CD4-positive, CD25-positive, alpha-beta regulatory T cell (primary cell): ENCODE measurements around the gene JSRP1. TPM values are rescaled to one million over a fixed set of nuclear protein-coding genes. Genes with fewer than 3 reads are reported as not detected.
A peak's percentile ranks its signal among the peaks of the same experiment; 100 is the strongest.

Experiments
- ATAC-seq, 2 donors: fragments of 150-1000 bp; cut with Tn5 transposase; one replicate each; pipeline ENCODE4 v1.10.0; 2021; ENCODE audit warnings: low read depth in 2 of 2, moderate number of reproducible peaks in 2 of 2, moderate library complexity in 1 of 2
- DNase-seq, 3 donors: peaks; one replicate each; pipeline versions ENCODE4 v3.0.0 to v3.0.0-alpha.2; 2012 to 2022; ENCODE audit warnings: mixed read lengths in 1 of 3
- H3K27ac ChIP-seq: one replicate; pipeline ENCODE4 v1.7.0; 2013; ENCODE audit warnings: mild to moderate bottlenecking, low read length; ENCODE audit not compliant: insufficient read depth, poor library complexity, severe bottlenecking
- H3K27me3 ChIP-seq: one replicate; pipeline ENCODE4 v1.7.0; 2013; ENCODE audit warnings: low read length; ENCODE audit not compliant: control insufficient read depth, insufficient read depth
- H3K36me3 ChIP-seq: one replicate; pipeline ENCODE4 v1.7.0; 2013; ENCODE audit warnings: mild to moderate bottlenecking, low read length, moderate library complexity; ENCODE audit not compliant: control insufficient read depth, insufficient read depth
- H3K4me1 ChIP-seq: 2 replicates; pipeline ENCODE4 v1.7.0; 2013; ENCODE audit warnings: mild to moderate bottlenecking, low read length; ENCODE audit not compliant: insufficient read depth, control insufficient read depth, poor library complexity, severe bottlenecking
- H3K4me3 ChIP-seq: one replicate; pipeline ENCODE4 v1.7.0; 2013; ENCODE audit warnings: low read depth, mild to moderate bottlenecking, low read length, moderate library complexity
- H3K9me3 ChIP-seq, 2 experiments: 1 replicate in 1 of 2; 2 replicates in 1 of 2; pipeline ENCODE4 v1.7.0; 2013; ENCODE audit warnings: low read length in 2 of 2, mild to moderate bottlenecking in 1 of 2, moderate library complexity in 1 of 2; ENCODE audit not compliant: control insufficient read depth in 2 of 2
- H3K27ac Mint-ChIP-seq, 3 donors: one replicate each; pipeline ENCODE4 v1.8.0; 2020 to 2022; ENCODE audit warnings: mild to moderate bottlenecking in 3 of 3, mixed read lengths in 3 of 3, moderate library complexity in 2 of 3
- H3K27me3 Mint-ChIP-seq: one replicate; pipeline ENCODE4 v1.8.0; 2022; ENCODE audit warnings: mild to moderate bottlenecking, mixed read lengths
- H3K36me3 Mint-ChIP-seq: one replicate; pipeline ENCODE4 v1.8.0; 2020; ENCODE audit warnings: mixed read lengths
- H3K4me1 Mint-ChIP-seq, 4 donors: one replicate each; pipeline ENCODE4 v1.8.0; 2020 to 2022; ENCODE audit warnings: mixed read lengths in 4 of 4, mild to moderate bottlenecking in 1 of 4
- H3K4me3 Mint-ChIP-seq, 4 donors: one replicate each; pipeline ENCODE4 v1.8.0; 2020 to 2022; ENCODE audit warnings: mild to moderate bottlenecking in 4 of 4, mixed read lengths in 4 of 4, moderate library complexity in 3 of 4
- H3K9me3 Mint-ChIP-seq, 7 donors: one replicate each; pipeline ENCODE4 v1.8.0; 2020 to 2022; ENCODE audit warnings: mixed read lengths in 7 of 7, mild to moderate bottlenecking in 3 of 7, moderate library complexity in 2 of 7
- polyA plus RNA-seq, 4 donors: library from polyadenylated mRNA; unstranded; fragments of 300-500 nt; fragmentation: Illumina TruSeq; gene quantifications; one replicate each; pipeline ENCODE4 v1.2.3, GENCODE V29; 2021
- total RNA-seq: library from RNA; stranded (reverse); gene quantifications from one replicate; pipeline ENCODE4 v1.2.3, GENCODE V29; 2022

JSRP1 gene
- total and polyA plus RNA-seq, 5 donors from 2014 or later = 0.89 to 2.4 (median 1.6) TPM

DNA sequence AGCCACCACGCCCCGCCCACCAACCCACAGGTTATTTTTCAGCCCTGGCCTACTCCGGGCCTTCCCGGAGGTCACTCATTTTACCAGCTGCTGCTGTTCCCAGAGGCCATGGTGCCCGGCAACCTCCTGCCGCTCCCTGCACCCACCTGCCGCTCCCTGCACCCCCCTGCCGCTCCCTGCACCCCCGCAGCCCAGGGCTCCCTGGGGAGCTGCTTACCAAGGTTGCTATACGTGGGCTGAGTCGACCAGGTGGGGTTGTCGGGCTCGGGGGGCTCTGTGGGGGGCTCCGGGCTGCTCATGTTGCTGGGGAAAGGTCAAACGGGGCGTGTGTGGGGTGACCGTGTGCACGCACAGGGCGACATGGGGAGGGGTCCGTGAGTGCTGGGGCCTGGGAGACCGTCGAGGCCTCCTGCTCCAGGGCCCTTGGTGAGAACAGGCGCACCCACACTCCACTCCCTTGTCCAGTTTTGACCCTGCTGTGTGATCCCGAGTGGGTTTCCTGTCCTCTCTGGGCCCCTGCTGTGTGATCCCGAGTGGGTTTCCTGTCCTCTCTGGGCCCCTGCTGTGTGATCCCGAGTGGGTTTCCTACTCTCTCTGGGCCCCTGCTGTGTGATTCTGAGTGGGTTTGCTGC is 24.5 kb upstream of the JSRP1 start:
- Mint-ChIP-seq H3K27ac (no peak overlapping the region), H3K27me3 (no peaks in the 10 kb centered on the region), H3K4me1 (peaks cover 0 to 25% (median 3%) of the 10 kb centered on the region in 4 donors), H3K9me3 (peaks cover 0 to 1% (median 0%) of the 10 kb centered on the region in 7 donors), H3K36me3 (peaks cover 4% of the 10 kb centered on the region), H3K4me3 (no peak overlapping the region)
- no peaks in the 10 kb centered on the region for H3K27me3 ChIP-seq
- ATAC-seq (no peak), DNase-seq (no peak)
- H3K9me3 ChIP-seq = no peaks in the 10 kb centered on the region
- no peak overlapping the region for H3K4me3 ChIP-seq
- peaks cover 16% of the 10 kb centered on the region for H3K4me1 ChIP-seq
- H3K27ac ChIP-seq = no peak overlapping the region
- H3K36me3 ChIP-seq = no peaks in the 10 kb centered on the region

GRCh38 chr19:2278459-2279158 is 22.4 kb upstream of the JSRP1 start:
- DNase-seq (no peak), ATAC-seq (no peak)
- H3K27ac ChIP-seq = no peak overlapping the region
- no peaks in the 10 kb centered on the region for H3K27me3 ChIP-seq
- peak overlapping the region in 1 of 3 donors; percentile 56 for H3K27ac Mint-ChIP-seq
- H3K9me3 ChIP-seq = no peaks in the 10 kb centered on the region
- peaks cover 0 to 38% (median 10%) of the 10 kb centered on the region in 4 donors for H3K4me1 Mint-ChIP-seq
- peak overlapping the region in 2 of 4 donors; percentile 26 to 63 for H3K4me3 Mint-ChIP-seq
- H3K36me3 Mint-ChIP-seq = peaks cover 9% of the 10 kb centered on the region
- peaks cover 27% of the 10 kb centered on the region for H3K4me1 ChIP-seq
- peaks cover 0 to 1% (median 0%) of the 10 kb centered on the region in 7 donors for H3K9me3 Mint-ChIP-seq
- no peak overlapping the region for H3K4me3 ChIP-seq
- no peaks in the 10 kb centered on the region for H3K36me3 ChIP-seq
- peaks cover 7% of the 10 kb centered on the region for H3K27me3 Mint-ChIP-seq

- Histone ChIP-seq H3K27ac (no peak overlapping the region), H3K9me3 (no peaks in the 10 kb centered on the region), H3K4me1 (peaks cover 35% of the 10 kb centered on the region), H3K4me3 (no peak overlapping the region), H3K36me3 (no peaks in the 10 kb centered on the region), H3K27me3 (no peaks in the 10 kb centered on the region)
- H3K9me3 Mint-ChIP-seq = peaks cover 0 to 1% (median 0%) of the 10 kb centered on the region in 7 donors
- H3K27me3 Mint-ChIP-seq = peaks cover 7% of the 10 kb centered on the region
- H3K27ac Mint-ChIP-seq = peak overlapping the region; percentile 56 to 80 (median 72)
- peaks cover 14% of the 10 kb centered on the region for H3K36me3 Mint-ChIP-seq
- DNase-seq (no peak), ATAC-seq (no peak)
- H3K4me1 Mint-ChIP-seq = peaks cover 5 to 40% (median 14%) of the 10 kb centered on the region in 4 donors
- H3K4me3 Mint-ChIP-seq = peak overlapping the region in 2 of 4 donors; percentile 5 to 86
Measured at GRCh38 chr19:2277138-2277537, 20.9 kb upstream of the JSRP1 start.

DNA sequence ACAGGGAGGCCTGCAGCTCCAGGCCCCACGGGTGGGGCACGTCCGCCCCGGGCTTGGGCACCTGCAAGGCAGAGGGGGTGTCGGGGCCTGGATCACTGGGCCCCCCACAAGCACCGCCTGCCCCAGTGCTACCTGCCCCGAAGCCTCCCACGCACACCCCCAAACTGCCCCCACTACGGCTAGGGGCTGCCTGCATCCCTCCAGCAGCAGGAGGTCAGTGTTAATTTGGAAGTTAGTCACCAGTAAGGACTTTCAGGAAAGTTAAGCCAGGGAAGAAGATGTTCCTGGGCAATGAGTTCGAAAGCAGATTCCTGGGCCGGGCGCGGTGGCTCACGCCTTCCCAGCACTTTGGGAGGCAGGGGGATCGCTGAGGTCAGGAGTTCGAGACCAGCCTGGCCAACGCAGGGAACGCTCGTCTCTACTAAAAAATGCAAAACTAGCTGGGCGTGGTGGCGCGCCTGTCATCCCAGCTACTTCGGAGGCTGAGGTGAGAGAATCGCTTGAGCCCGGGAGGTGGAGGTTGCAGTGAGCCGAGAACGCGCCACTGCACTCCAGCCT is 20.3 kb upstream of the JSRP1 start:
- H3K4me3 Mint-ChIP-seq = peak overlapping the region in 1 of 4 donors; percentile 86
- peaks cover 17% of the 10 kb centered on the region for H3K36me3 Mint-ChIP-seq
- H3K27ac Mint-ChIP-seq = no peak overlapping the region
- peaks cover 7% of the 10 kb centered on the region for H3K27me3 Mint-ChIP-seq
- peaks cover 5 to 40% (median 18%) of the 10 kb centered on the region in 4 donors for H3K4me1 Mint-ChIP-seq
- Histone ChIP-seq H3K27me3 (no peaks in the 10 kb centered on the region), H3K27ac (no peak overlapping the region), H3K4me3 (no peak overlapping the region), H3K4me1 (peaks cover 35% of the 10 kb centered on the region), H3K36me3 (no peaks in the 10 kb centered on the region), H3K9me3 (no peaks in the 10 kb centered on the region)
- ATAC-seq (no peak), DNase-seq (no peak)
- H3K9me3 Mint-ChIP-seq = peaks cover 0 to 3% (median 0%) of the 10 kb centered on the region in 7 donors

DNA sequence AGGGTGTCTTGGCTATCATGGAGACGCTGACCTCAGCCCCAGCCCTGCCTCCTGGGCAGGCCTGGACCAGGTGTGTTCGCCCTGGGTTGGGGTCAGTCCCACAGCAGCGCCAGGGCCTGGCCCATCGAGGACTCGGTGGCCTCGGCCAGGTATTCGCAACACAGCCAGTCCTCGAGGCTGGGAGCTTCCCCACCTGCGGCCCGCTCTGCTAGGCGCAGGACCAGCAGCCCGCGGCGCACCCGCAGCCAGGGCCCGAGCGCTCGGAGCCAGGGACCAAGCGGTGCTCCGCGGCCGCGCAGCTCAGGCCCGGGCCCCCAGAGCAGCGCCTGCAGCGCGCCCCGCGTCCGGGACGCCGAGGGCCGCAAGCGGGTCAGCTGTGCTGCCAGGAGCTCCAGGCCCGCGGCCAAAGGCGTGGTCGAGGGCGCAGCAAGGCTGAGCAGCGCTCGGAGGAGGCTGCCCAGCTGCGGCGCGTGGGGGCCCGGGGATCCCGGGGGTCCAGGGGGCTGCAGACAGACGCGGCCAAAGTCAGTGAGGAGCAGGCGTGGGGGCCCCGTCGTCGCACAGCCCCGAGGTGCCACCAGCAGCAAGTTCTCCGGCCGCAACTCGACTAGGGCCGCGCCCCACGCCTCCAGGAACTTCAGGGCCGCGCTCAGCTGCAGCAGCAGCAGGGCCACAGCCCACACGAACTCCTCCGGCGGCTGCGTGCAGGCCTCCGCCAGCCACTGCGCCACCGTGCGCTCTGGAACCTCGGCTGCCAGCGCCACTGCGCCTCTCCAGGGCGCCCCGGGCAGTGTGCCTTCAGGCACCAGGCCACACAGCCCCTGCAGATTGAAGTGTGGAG is 19.6 kb upstream of the JSRP1 start:
- ATAC-seq = no peak
- Mint-ChIP-seq H3K4me3 (no peak overlapping the region), H3K4me1 (peaks cover 5 to 41% (median 20%) of the 10 kb centered on the region in 4 donors), H3K27ac (no peak overlapping the region), H3K9me3 (peaks cover 0 to 3% (median 0%) of the 10 kb centered on the region in 7 donors), H3K36me3 (peaks cover 20% of the 10 kb centered on the region), H3K27me3 (peaks cover 7% of the 10 kb centered on the region)
- DNase-seq = no peak
- Histone ChIP-seq H3K9me3 (no peaks in the 10 kb centered on the region), H3K27ac (no peak overlapping the region), H3K27me3 (no peaks in the 10 kb centered on the region), H3K36me3 (no peaks in the 10 kb centered on the region), H3K4me1 (peaks cover 38% of the 10 kb centered on the region), H3K4me3 (no peak overlapping the region)

DNA sequence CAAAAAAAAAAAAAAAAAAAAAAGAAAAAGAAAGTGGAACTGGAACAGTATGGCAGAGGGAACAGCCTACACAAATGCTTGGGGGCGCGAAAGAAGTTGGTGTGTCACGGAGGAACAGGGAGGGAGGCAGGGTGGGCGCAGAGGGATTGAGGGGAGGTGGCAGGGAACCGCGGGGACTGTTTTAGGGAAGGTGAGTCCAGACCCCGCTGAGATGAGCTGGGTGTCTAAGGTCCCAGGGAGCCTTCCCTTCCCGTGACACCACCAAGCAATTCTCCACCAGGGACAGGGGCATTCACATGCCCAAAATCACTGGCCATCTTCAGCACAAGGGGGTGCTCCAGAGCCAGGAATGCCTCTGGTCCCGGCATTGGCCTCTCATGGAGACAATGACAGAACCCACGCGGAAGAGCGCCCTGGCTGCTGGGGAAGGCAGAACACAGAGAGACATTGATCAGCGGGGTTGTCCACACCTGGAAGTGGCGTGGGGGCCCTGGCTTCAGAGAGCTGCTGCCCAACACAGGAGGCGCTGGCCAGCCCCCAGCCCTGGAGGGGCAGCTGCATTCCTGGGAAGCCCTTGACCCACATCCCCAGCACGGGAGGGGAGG is 18.8 kb upstream of the JSRP1 start:
- Histone ChIP-seq H3K9me3 (no peaks in the 10 kb centered on the region), H3K27me3 (no peaks in the 10 kb centered on the region), H3K36me3 (no peaks in the 10 kb centered on the region), H3K27ac (peak overlapping the region; percentile 23), H3K4me1 (peaks cover 37% of the 10 kb centered on the region), H3K4me3 (no peak overlapping the region)
- Mint-ChIP-seq H3K36me3 (peaks cover 20% of the 10 kb centered on the region), H3K4me1 (peaks cover 5 to 41% (median 20%) of the 10 kb centered on the region in 4 donors), H3K9me3 (peaks cover 0 to 3% (median 0%) of the 10 kb centered on the region in 7 donors), H3K4me3 (peak overlapping the region; percentile 36 to 99 (median 77)), H3K27me3 (peaks cover 7% of the 10 kb centered on the region), H3K27ac (peak overlapping the region; percentile 62 to 69 (median 63))
- DNase-seq (peak in 2 of 3 donors; percentile 60 to 66), ATAC-seq (no peak)

GRCh38 chr19:2274185-2274711 is 18.0 kb upstream of the JSRP1 start:
- Histone ChIP-seq H3K4me1 (peaks cover 37% of the 10 kb centered on the region), H3K27ac (peak overlapping the region; percentile 87), H3K36me3 (no peaks in the 10 kb centered on the region), H3K4me3 (no peak overlapping the region), H3K9me3 (no peaks in the 10 kb centered on the region), H3K27me3 (no peaks in the 10 kb centered on the region)
- ATAC-seq = no peak
- Mint-ChIP-seq H3K9me3 (peaks cover 0 to 3% (median 0%) of the 10 kb centered on the region in 7 donors), H3K36me3 (peaks cover 20% of the 10 kb centered on the region), H3K4me3 (peak overlapping the region; percentile 63 to 99 (median 74)), H3K4me1 (peaks cover 5 to 41% (median 20%) of the 10 kb centered on the region in 4 donors), H3K27ac (peak overlapping the region in 2 of 3 donors; percentile 73 to 87), H3K27me3 (peaks cover 10% of the 10 kb centered on the region)
- no peak for DNase-seq
